IMR-90 (cell line): ENCODE data around the gene DOCK4.

Experiments used
- CEBPB ChIP-seq: IDR thresholded peaks from 2 replicates; pipeline ENCODE4 v1.6.1; 2012; ENCODE audit warnings: low read depth, low read length, improper control_type of control experiment
- FOS ChIP-seq: fragments of 150-350 bp; IDR thresholded peaks from 2 replicates; pipeline ENCODE4 v1.6.1; 2016; ENCODE audit warnings: low read depth, low read length
- MAFK ChIP-seq: IDR thresholded peaks from 2 replicates; pipeline ENCODE4 v1.6.1; 2012; ENCODE audit warnings: low read depth, low read length, improper control_type of control experiment
- MAZ ChIP-seq: IDR thresholded peaks from 2 replicates; pipeline ENCODE4 v1.6.1; 2012; ENCODE audit warnings: low read depth, mild to moderate bottlenecking, low read length, improper control_type of control experiment, moderate library complexity, borderline replicate concordance
- MXI1 ChIP-seq: IDR thresholded peaks from 2 replicates; pipeline ENCODE4 v1.6.1; 2012; ENCODE audit warnings: low read depth, mild to moderate bottlenecking, low read length, moderate library complexity, borderline replicate concordance
- POLR2A ChIP-seq: IDR thresholded peaks from 2 replicates; pipeline ENCODE4 v1.6.1; 2012; ENCODE audit warnings: mild to moderate bottlenecking, low read depth, low read length
- RAD21 ChIP-seq: IDR thresholded peaks from 2 replicates; pipeline ENCODE4 v1.6.1; 2012; ENCODE audit warnings: low read length, improper control_type of control experiment
- RFX5 ChIP-seq: IDR thresholded peaks from 2 replicates; pipeline ENCODE4 v1.8.0; 2012; ENCODE audit warnings: low read depth, mild to moderate bottlenecking, low read length, moderate library complexity
- SMC3 ChIP-seq: fragments of 150-350 bp; IDR thresholded peaks from 2 replicates; pipeline ENCODE4 v1.6.1; 2016; ENCODE audit warnings: low read depth, mild to moderate bottlenecking, antibody characterized with exemption, low read length, moderate library complexity
- TF ChIP-seq, protein P1 (sequence below): conservative IDR thresholded peaks from 2 replicates; pipeline ENCODE4 v1.5.1; 2012; ENCODE audit warnings: mild to moderate bottlenecking, low read depth, low read length, improper control_type of control experiment

DNA sequence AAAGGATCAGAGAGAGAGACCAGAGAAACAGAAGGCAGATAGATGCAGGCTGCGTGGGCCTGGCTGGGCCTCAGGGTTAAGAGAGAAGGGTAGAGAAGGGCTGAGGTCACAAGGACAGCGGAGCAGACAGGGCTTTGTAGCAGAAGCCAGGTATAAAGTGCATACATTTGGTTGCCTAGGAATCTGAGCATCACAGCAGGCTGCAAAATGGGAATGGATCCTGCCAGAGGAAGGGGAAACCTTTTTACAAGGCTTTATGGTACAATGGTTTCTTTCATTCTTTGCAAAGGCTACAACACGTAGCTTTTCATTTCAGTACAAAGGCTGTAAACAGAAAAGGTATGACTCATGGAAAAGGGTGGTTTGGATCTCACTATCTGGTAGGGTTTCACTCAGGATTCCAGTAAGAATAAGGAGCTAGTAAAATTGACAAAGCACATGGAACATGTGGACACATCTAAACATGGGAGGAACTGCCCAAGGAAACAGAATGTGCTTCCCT is 275.1 kb downstream of the DOCK4 start:
- TF ChIP-seq, protein P1, sequence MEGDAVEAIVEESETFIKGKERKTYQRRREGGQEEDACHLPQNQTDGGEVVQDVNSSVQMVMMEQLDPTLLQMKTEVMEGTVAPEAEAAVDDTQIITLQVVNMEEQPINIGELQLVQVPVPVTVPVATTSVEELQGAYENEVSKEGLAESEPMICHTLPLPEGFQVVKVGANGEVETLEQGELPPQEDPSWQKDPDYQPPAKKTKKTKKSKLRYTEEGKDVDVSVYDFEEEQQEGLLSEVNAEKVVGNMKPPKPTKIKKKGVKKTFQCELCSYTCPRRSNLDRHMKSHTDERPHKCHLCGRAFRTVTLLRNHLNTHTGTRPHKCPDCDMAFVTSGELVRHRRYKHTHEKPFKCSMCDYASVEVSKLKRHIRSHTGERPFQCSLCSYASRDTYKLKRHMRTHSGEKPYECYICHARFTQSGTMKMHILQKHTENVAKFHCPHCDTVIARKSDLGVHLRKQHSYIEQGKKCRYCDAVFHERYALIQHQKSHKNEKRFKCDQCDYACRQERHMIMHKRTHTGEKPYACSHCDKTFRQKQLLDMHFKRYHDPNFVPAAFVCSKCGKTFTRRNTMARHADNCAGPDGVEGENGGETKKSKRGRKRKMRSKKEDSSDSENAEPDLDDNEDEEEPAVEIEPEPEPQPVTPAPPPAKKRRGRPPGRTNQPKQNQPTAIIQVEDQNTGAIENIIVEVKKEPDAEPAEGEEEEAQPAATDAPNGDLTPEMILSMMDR = no peak
- TF ChIP-seq SMC3 (no peak), POLR2A (no peak), MAZ (no peak), RFX5 (no peak), RAD21 (no peak), MAFK (no peak), FOS (peak; percentile 9; the same call in 1 of the 2 replicates), MXI1 (no peak), CEBPB (no peak)
